GM23248 (cell line): Measurements from ENCODE around the gene NLRP9. TPM values are rescaled to one million over a fixed set of nuclear protein-coding genes. Genes with fewer than 3 reads are reported as not detected.

Experiments used
- DNase-seq: peaks from one replicate; pipeline ENCODE4 v3.0.0-alpha.2; 2015
- H2AFZ ChIP-seq: fragments of 200-600 bp; sonication (generic); 2 replicates; pipeline ENCODE4 v1.6.1; 2016; ENCODE audit warnings: antibody characterized with exemption
- H3F3A ChIP-seq: fragments of 200-600 bp; sonication (generic); 2 replicates; pipeline ENCODE4 v1.6.1; 2016; ENCODE audit warnings: mild to moderate bottlenecking, antibody characterized with exemption, mixed run types; ENCODE audit not compliant: insufficient read depth
- H3K27ac ChIP-seq: fragments of 200-600 bp; sonication (generic); 2 replicates; pipeline ENCODE4 v1.5.1; 2016; ENCODE audit warnings: mild to moderate bottlenecking
- H3K27me3 ChIP-seq: fragments of 200-600 bp; sonication (generic); replicated peaks from 2 replicates; pipeline ENCODE4 v1.6.1; 2016; ENCODE audit warnings: mild to moderate bottlenecking; ENCODE audit not compliant: insufficient read depth
- H3K36me3 ChIP-seq: fragments of 200-600 bp; sonication (generic); 2 replicates; pipeline ENCODE4 v1.6.1; 2016; ENCODE audit warnings: low read depth, mild to moderate bottlenecking
- H3K4me1 ChIP-seq: fragments of 200-600 bp; sonication (generic); 2 replicates; pipeline ENCODE4 v1.6.1; 2016; ENCODE audit warnings: mild to moderate bottlenecking; ENCODE audit not compliant: insufficient read depth
- H3K4me2 ChIP-seq: fragments of 200-600 bp; sonication (generic); one replicate; pipeline ENCODE4 v1.6.1; 2016; ENCODE audit warnings: mild to moderate bottlenecking; ENCODE audit not compliant: unreplicated experiment
- H3K4me3 ChIP-seq: fragments of 200-600 bp; sonication (generic); 2 replicates; pipeline ENCODE4 v1.5.1; 2016; ENCODE audit warnings: mild to moderate bottlenecking
- H3K79me2 ChIP-seq: fragments of 200-600 bp; sonication (generic); 2 replicates; pipeline ENCODE4 v1.6.1; 2016; ENCODE audit warnings: mild to moderate bottlenecking; ENCODE audit not compliant: insufficient read depth
- H3K9ac ChIP-seq: fragments of 200-600 bp; sonication (generic); 2 replicates; pipeline ENCODE4 v1.6.1; 2016; ENCODE audit warnings: mild to moderate bottlenecking
- H3K9me2 ChIP-seq: fragments of 200-600 bp; sonication (generic); 2 replicates; pipeline ENCODE4 v1.6.1; 2016; ENCODE audit warnings: mixed run types, mild to moderate bottlenecking, moderate library complexity; ENCODE audit not compliant: insufficient read depth
- H3K9me3 ChIP-seq: fragments of 200-600 bp; sonication (generic); one replicate; pipeline ENCODE4 v1.6.1; 2017; ENCODE audit warnings: low read depth
- H4K20me1 ChIP-seq: fragments of 200-600 bp; sonication (generic); 2 replicates; pipeline ENCODE4 v1.6.0; 2016; ENCODE audit not compliant: insufficient read depth
- EZH2 ChIP-seq: fragments of 200-600 bp; sonication (generic); IDR thresholded peaks from 2 replicates; pipeline ENCODE4 v1.6.1; 2018; ENCODE audit warnings: antibody characterized with exemption, mild to moderate bottlenecking; ENCODE audit not compliant: insufficient read depth, poor library complexity, severe bottlenecking
- EZH2phosphoT487 ChIP-seq: fragments of 200-600 bp; sonication (generic); IDR thresholded peaks from 2 replicates; pipeline ENCODE4 v1.6.1; 2018; ENCODE audit warnings: antibody characterized with exemption, moderate library complexity, mild to moderate bottlenecking, low read depth; ENCODE audit not compliant: insufficient read depth
- WGBS, 2 experiments: methylation state at CpG; one replicate each; pipeline ENCODE4 v1.1.6; 2015 to 2017; ENCODE audit warnings: low lambda C conversion rate in 2 of 2, low coverage in 1 of 2; ENCODE audit errors: missing lambda C conversion rate in 2 of 2; 5-methylcytosine and 5-hydroxymethylcytosine counted together
- in situ Hi-C: fragments of 300-500 bp; cut with MboI; formaldehyde crosslinking; loops from 2 replicates; pipeline ENCODE4 v1.15.0; 2020
- polyA plus RNA-seq: library from polyadenylated mRNA; unstranded; fragments of >200 nt; fragmentation: Nextera tagmentation; extraction: Ambion mirVana; gene quantifications from 2 replicates; pipeline ENCODE4 v1.2.1, GENCODE V29; 2016
- total RNA-seq: library from RNA; depleted of rRNA; stranded (reverse); fragments of >200 nt; shearing (Covaris generic); gene quantifications from 2 replicates; pipeline ENCODE4 v1.2.3, GENCODE V29; 2014

The NLRP9 gene
- total and polyA plus RNA-seq, 2 experiments from 2014 or later, result not detected

DNA sequence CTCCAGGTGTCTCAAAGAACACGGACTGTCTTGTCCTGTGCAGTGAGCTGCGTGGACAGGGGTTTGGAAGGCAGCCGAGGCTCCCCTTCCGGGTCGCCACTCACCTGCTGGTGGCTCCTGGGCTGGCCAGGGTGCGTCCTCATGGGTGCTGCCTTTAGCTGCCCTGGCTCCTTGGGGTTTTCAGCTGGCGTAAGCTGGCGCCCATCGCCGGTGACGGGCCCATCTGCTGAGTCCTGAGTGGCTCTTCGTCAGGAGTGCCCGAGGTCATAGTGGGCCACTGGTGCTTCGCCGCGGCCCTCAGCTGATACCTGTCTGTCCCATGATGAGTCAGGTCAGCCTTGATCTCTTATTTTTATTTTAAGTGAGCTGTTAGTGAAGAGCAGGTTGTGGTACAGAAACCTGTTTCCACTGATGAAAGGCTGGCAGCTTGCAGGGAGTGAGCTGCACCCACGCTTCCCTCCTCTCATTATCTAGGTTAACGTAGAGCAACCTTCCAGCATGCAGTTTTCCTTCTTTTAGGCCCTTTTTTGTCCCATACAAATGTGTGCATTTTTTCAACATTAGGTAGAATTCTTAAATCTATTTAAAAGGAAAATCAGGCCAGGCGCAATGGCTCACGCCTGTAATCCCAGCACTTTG lies 44.7 kb downstream of the NLRP9 start:
- Histone ChIP-seq H3F3A (no peaks in the 10 kb centered on the region), H3K27ac (no peak overlapping the region), H3K9ac (no peak overlapping the region), H3K4me3 (no peak overlapping the region), H3K4me2 (no peak overlapping the region), H4K20me1 (no peaks in the 10 kb centered on the region), H3K4me1 (no peaks in the 10 kb centered on the region), H3K79me2 (no peaks in the 10 kb centered on the region), H2AFZ (no peak overlapping the region), H3K27me3 (no peaks in the 10 kb centered on the region), H3K9me2 (no peaks in the 10 kb centered on the region), H3K9me3 (no peaks in the 10 kb centered on the region), H3K36me3 (peaks cover 3% of the 10 kb centered on the region; the same call in 1 of the 2 replicates)
- DNase-seq, result no peak
- in situ Hi-C loops, result no loop called here
- TF ChIP-seq EZH2phosphoT487 (no peak), EZH2 (no peak)
- WGBS, 2 experiments, result 94 to 95% methylated on average over 20 of the region's 20 CpGs

DNA sequence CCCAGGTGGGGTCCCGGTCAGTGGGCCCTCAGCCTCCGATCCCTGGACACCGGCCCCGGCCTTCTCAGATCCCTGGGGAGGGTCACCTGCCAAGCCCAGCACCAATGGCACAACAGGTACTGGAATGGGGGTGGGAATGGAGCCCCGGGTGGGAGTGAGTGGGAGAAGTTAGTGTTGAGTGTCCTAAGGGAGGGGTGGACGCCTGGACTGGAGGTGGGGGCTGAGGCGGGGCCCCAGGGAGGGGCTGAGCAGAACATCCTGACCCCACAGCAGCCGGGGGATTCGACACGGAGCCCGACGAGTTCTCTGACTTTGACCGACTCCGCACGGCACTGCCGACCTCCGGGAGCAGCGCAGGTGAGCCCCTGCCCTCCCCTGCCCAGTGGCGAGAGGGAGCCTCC lies 45.5 kb downstream of the NLRP9 start:
- Histone ChIP-seq H3F3A (no peaks in the 10 kb centered on the region), H3K4me2 (no peak overlapping the region), H2AFZ (no peak overlapping the region), H3K4me1 (no peaks in the 10 kb centered on the region), H3K27me3 (no peaks in the 10 kb centered on the region), H3K4me3 (no peak overlapping the region), H3K79me2 (peaks cover 7% of the 10 kb centered on the region), H3K27ac (no peak overlapping the region), H3K9ac (no peak overlapping the region), H3K9me2 (no peaks in the 10 kb centered on the region), H4K20me1 (no peaks in the 10 kb centered on the region), H3K9me3 (no peaks in the 10 kb centered on the region), H3K36me3 (peaks cover 3% of the 10 kb centered on the region; the same call in 1 of the 2 replicates)
- in situ Hi-C loops, result no loop called here
- no peak for DNase-seq
- no peak for TF ChIP-seq EZH2
- no peak for TF ChIP-seq EZH2phosphoT487
- 84 to 89% methylated on average over 9 to 19 of the region's 19 CpGs for WGBS, 2 experiments

DNA sequence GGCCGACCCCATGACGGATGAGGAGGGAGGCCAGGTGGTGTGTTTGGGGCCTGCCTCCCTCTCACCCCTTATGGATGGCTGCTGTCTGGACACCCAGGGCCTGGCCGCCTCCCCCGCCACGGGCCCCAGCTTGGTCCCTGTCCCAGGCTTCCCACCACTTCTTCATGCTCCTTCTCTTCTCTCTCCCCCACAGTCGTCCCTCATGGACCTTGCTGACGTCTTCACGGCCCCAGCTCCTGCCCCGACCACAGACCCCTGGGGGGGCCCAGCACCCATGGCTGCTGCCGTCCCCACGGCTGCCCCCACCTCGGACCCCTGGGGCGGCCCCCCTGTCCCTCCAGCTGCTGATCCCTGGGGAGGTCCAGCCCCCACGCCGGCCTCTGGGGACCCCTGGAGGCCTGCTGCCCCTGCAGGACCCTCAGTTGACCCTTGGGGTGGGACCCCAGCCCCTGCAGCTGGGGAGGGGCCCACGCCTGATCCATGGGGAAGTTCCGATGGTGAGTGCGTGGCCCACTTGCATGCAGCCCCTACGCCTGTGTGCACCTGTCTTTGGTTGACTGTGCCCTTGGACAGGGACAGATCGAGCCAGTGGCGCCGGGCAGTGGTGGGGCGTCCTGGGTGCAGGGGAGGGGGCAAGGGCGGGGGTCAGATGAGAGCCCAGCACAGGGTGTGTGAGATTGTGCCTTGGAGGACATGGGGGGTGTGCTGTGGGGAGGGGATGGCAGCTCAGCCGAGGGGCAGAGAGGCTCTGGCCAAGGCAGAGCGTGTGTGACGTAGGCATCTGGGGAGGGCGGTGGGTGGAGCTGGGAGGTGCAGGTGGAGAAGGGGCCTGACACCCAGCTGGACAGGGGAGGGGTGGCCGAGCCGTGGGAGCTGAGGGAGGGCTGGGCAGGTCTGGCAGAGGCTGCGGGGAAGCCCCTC lies 46.4 kb downstream of the NLRP9 start:
- H3F3A ChIP-seq, result no peaks in the 10 kb centered on the region
- 88 to 94% methylated on average over 14 to 31 of the region's 31 CpGs for WGBS, 2 experiments
- in situ Hi-C loops, result no loop called here

DNA sequence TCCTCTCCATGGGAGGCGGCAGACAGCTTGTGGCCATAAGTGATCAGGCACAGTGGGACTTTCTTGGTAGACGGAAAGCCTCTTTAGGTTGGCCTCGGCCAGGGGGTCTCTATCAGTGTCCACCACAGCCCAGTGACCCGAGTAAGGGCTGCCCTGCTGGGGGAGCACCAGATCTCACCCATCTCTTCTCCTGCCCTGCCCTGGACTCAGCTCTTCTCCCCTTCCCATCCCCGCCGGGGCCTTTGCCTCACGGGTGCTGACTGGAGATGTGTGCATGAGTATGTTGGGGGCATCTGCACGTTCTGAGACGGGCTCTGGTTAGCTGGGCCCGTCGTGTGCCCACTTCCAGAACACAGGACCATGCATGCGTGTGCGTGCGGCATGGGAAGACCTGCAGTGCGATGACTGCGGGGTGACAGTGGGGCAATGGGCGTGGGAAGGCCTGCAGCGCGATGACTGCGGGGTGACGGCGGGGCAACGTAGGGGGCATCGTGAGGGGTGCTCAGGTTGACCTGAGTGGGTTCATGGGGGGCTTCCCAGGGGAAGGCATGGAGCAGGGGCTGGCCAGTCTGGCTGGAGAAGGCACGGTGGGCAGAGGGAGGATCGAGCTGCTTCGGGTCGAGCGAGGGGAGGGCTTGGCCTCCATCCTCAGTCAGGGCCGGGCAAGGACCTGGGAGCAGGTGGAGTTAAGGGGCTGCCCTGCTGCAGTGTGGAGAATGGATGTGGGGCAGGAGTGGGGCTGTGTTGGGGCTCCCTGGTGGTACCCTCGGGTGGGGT lies 47.2 kb downstream of the NLRP9 start:
- no peaks in the 10 kb centered on the region for H3K9me3 ChIP-seq
- in situ Hi-C loops, result no loop called here
- TF ChIP-seq EZH2phosphoT487 (no peak), EZH2 (no peak)
- no peak overlapping the region for H3K4me3 ChIP-seq
- H3K79me2 ChIP-seq, result peaks cover 25% of the 10 kb centered on the region
- no peak overlapping the region for H3K4me2 ChIP-seq
- no peak for DNase-seq
- no peaks in the 10 kb centered on the region for H3K9me2 ChIP-seq
- no peak overlapping the region for H2AFZ ChIP-seq
- no peaks in the 10 kb centered on the region for H4K20me1 ChIP-seq
- no peaks in the 10 kb centered on the region for H3K4me1 ChIP-seq
- H3K36me3 ChIP-seq, result peaks cover 3% of the 10 kb centered on the region; the same call in 1 of the 2 replicates
- no peaks in the 10 kb centered on the region for H3K27me3 ChIP-seq
- no peak overlapping the region for H3K27ac ChIP-seq
- 88 to 89% methylated on average over 17 to 31 of the region's 31 CpGs for WGBS, 2 experiments
- H3F3A ChIP-seq, result no peaks in the 10 kb centered on the region
- H3K9ac ChIP-seq, result no peak overlapping the region

More for the DNA sequence above, 46.4 kb downstream of the NLRP9 start:
- Histone ChIP-seq H3K27me3 (no peaks in the 10 kb centered on the region), H4K20me1 (no peaks in the 10 kb centered on the region), H3K4me2 (no peak overlapping the region), H3K27ac (no peak overlapping the region), H3K9ac (no peak overlapping the region), H3K4me1 (no peaks in the 10 kb centered on the region), H3K36me3 (peaks cover 3% of the 10 kb centered on the region; the same call in 1 of the 2 replicates), H3K9me3 (no peaks in the 10 kb centered on the region), H3K9me2 (no peaks in the 10 kb centered on the region), H3K4me3 (no peak overlapping the region), H2AFZ (no peak overlapping the region), H3K79me2 (peaks cover 16% of the 10 kb centered on the region)
- TF ChIP-seq EZH2phosphoT487, result no peak
- TF ChIP-seq EZH2, result no peak
- DNase-seq, result no peak
